Fibroblast of pulmonary artery (primary cell): ENCODE data around the gene ADAMTS12.

Source experiments
- DNase-seq: peaks from one replicate; pipeline ENCODE4 v3.0.0-alpha.2; 2010; ENCODE audit warnings: low read depth
- H3K4me3 ChIP-seq: replicated peaks from 2 replicates; pipeline ENCODE4 v1.5.1; 2011; ENCODE audit warnings: low read depth, mild to moderate bottlenecking, control low read depth, low read length, moderate library complexity
- CTCF ChIP-seq: IDR thresholded peaks from 2 replicates; pipeline ENCODE4 v1.5.1; 2011; ENCODE audit warnings: mild to moderate bottlenecking, control low read depth, low read length, inconsistent platforms; ENCODE audit errors: missing control alignments

Gene ADAMTS12

GRCh38 chr5:33621514-33621913 is 270.3 kb downstream of the ADAMTS12 start:
- DNase-seq: no peak
- no peak overlapping the region for H3K4me3 ChIP-seq
- no peak for TF ChIP-seq CTCF

- no peak overlapping the region for H3K4me3 ChIP-seq
- TF ChIP-seq CTCF: no peak
- DNase-seq: no peak
Observed at GRCh38 chr5:33614039-33614438, 277.8 kb downstream of the ADAMTS12 start.

- TF ChIP-seq CTCF: no peak
- H3K4me3 ChIP-seq: no peak overlapping the region
- DNase-seq: peak; percentile 46
Observed at GRCh38 chr5:33612386-33612785, 279.4 kb downstream of the ADAMTS12 start.

- no peak for TF ChIP-seq CTCF
- peak; percentile 66 for DNase-seq
- H3K4me3 ChIP-seq: no peak overlapping the region
Observed at GRCh38 chr5:33611877-33612276, 279.9 kb downstream of the ADAMTS12 start.

GRCh38 chr5:33608344-33609041 is 283.3 kb downstream of the ADAMTS12 start:
- no peak overlapping the region for H3K4me3 ChIP-seq
- TF ChIP-seq CTCF: no peak
- no peak for DNase-seq

- no peak for TF ChIP-seq CTCF
- H3K4me3 ChIP-seq: no peak overlapping the region
- DNase-seq: no peak
Observed at GRCh38 chr5:33604503-33604902, 287.3 kb downstream of the ADAMTS12 start.

- H3K4me3 ChIP-seq: no peak overlapping the region
- TF ChIP-seq CTCF: no peak
- DNase-seq: no peak
Observed at GRCh38 chr5:33601881-33602280, 289.9 kb downstream of the ADAMTS12 start.
